ENCODE data around the gene STEAP3. TPM values are rescaled to one million over a fixed set of nuclear protein-coding genes. Genes with fewer than 3 reads are reported as not detected.

STEAP3 gene
- total RNA-seq, 1 donor from 2014 or later: 0.94 TPM

- DNase-seq (ENCODE audit: low spot score in 2 of 2, unreplicated experiment in 2 of 2): no peak
- H3K4me1 Mint-ChIP-seq: no peaks in the 10 kb centered on the region
- peaks cover 9% of the 10 kb centered on the region for H3K9me3 Mint-ChIP-seq
- H3K36me3 Mint-ChIP-seq: no peaks in the 10 kb centered on the region
- no peaks in the 10 kb centered on the region for H3K27me3 Mint-ChIP-seq (ENCODE audit: low read depth)
- H3K4me3 Mint-ChIP-seq: no peak overlapping the region
- TF ChIP-seq CTCF (IDR thresholded peaks at IDR 0.05; ENCODE audit: unreplicated experiment): no peak
- no peak overlapping the region for H3K27ac Mint-ChIP-seq
Observed at GRCh38 chr2:119278946-119279345, 55.3 kb downstream of the STEAP3 start.

- no peaks in the 10 kb centered on the region for H3K27me3 Mint-ChIP-seq (ENCODE audit: low read depth)
- no peak for TF ChIP-seq CTCF (IDR thresholded peaks at IDR 0.05; ENCODE audit: unreplicated experiment)
- no peak overlapping the region for H3K27ac Mint-ChIP-seq
- H3K4me1 Mint-ChIP-seq: no peaks in the 10 kb centered on the region
- peaks cover 9% of the 10 kb centered on the region for H3K9me3 Mint-ChIP-seq
- H3K36me3 Mint-ChIP-seq: no peaks in the 10 kb centered on the region
- DNase-seq (ENCODE audit: low spot score in 2 of 2, unreplicated experiment in 2 of 2): no peak
- H3K4me3 Mint-ChIP-seq: no peak overlapping the region
Observed at GRCh38 chr2:119279666-119280065, 56.0 kb downstream of the STEAP3 start.

- Mint-ChIP-seq H3K27me3 (ENCODE audit: low read depth) (no peaks in the 10 kb centered on the region), H3K27ac (no peak overlapping the region), H3K4me3 (no peak overlapping the region), H3K4me1 (no peaks in the 10 kb centered on the region), H3K9me3 (peaks cover 6% of the 10 kb centered on the region), H3K36me3 (no peaks in the 10 kb centered on the region)
- TF ChIP-seq CTCF (IDR thresholded peaks at IDR 0.05; ENCODE audit: unreplicated experiment): no peak
- DNase-seq (ENCODE audit: low spot score in 2 of 2, unreplicated experiment in 2 of 2): no peak
Observed at GRCh38 chr2:119280680-119281079, 57.0 kb downstream of the STEAP3 start.

GRCh38 chr2:119282146-119282995, 58.7 kb downstream of the STEAP3 start:
- TF ChIP-seq CTCF (IDR thresholded peaks at IDR 0.05; ENCODE audit: unreplicated experiment): no peak
- no peak for DNase-seq (ENCODE audit: low spot score in 2 of 2, unreplicated experiment in 2 of 2)
- Mint-ChIP-seq H3K27me3 (ENCODE audit: low read depth) (no peaks in the 10 kb centered on the region), H3K27ac (no peak overlapping the region), H3K36me3 (no peaks in the 10 kb centered on the region), H3K9me3 (no peaks in the 10 kb centered on the region), H3K4me3 (no peak overlapping the region), H3K4me1 (no peaks in the 10 kb centered on the region)

GRCh38 chr2:119282996-119283511, 59.4 kb downstream of the STEAP3 start:
- Mint-ChIP-seq H3K27ac (no peak overlapping the region), H3K9me3 (no peaks in the 10 kb centered on the region), H3K27me3 (ENCODE audit: low read depth) (no peaks in the 10 kb centered on the region), H3K36me3 (no peaks in the 10 kb centered on the region), H3K4me1 (no peaks in the 10 kb centered on the region), H3K4me3 (no peak overlapping the region)
- no peak for TF ChIP-seq CTCF (IDR thresholded peaks at IDR 0.05; ENCODE audit: unreplicated experiment)
- no peak for DNase-seq (ENCODE audit: low spot score in 2 of 2, unreplicated experiment in 2 of 2)

All from mesothelial cell of epicardium (in vitro differentiated cells).